HG03045 (cell line): ENCODE data around the gene NFATC4.
A peak's percentile ranks its signal among the peaks of the same experiment; 100 is the strongest.
"Not testable (repeated sequence)": the region's sequence is repeated elsewhere in the genome, so short reads cannot be mapped to it uniquely, and the experiment has no call there.

ENCODE experiments used
- ATAC-seq: cut with Tn5 transposase; IDR thresholded peaks from one replicate; pipeline ENCODE4 v1.9.1; 2021; ENCODE audit warnings: mild to moderate bottlenecking, moderate library complexity; ENCODE audit not compliant: unreplicated experiment

Gene NFATC4

DNA sequence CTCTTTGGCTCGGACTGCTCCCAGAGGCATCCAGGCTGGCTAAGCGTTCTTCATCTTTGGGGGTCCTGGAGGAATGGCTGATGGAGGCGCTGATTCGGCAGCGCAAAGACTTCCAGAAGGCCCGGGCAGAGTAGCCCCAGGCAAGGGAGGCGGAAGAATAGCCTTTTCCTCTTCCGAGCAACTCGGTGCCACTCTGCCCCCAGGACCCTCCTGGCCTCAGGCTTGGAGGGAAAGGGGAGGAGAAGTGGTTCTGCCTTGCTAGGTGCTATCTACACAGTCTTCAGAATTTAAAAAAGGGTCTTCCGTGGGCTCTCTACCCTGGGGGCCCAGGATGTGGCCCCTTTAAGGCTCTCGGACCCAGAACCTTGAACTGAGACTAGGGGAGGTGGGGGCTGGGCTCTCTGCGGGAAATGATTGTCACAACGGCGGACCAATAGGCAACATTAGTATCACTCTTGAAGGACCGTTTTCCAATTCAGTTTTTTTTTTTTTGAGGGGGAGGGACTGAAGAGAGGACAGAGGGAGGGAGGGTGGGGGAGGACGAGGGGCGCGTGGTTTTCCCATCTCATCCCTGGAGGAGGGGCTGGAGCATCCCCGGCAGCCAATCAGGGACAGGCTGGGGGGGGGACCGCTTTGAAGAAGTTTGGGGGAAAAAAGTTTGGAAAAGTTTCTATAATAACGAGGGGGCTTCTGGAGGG lies at the start of gene NFATC4:
NFATC4 (plus strand) TSS at position 671 of the 698 bp plus-strand sequence. CDS start 157 bp downstream, outside the sequence.
- ATAC-seq = peak; percentile 15

DNA sequence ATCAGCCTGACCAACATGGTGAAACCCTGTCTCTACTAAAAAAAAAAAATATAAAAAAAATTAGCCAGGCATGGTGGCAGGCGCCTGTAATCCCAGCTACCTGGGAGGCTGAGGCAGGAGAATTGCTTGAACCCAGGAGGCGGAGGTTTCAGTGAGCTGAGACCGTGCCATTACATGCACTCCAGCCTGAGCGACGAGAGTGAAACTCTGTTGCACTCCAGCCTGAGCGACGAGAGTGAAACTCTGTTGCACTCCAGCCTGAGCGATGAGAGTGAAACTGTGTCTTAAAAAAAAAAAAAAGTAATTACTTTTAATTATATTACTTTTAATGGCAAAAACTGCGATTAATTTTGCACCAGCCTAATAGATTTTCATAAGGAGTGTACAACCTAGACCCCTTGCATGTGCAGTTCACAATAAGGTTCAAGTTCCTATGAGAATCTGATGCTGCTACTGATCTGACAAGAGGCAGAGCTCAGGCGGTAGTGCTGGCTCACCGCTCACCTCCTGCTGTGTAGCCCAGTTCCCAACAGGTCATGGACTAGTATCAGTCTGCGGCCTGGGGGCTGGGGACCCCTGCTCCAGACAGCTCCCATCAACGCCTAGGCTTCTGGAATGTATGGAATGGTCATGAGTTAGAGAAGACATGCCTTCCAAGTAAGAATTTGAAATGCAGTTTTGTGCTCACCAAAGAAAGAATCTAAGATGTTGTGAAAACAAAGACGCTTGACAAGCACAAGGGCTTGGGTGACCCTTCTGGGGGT lies 46.6 kb upstream of the NFATC4 start:
- ATAC-seq = no peak

DNA sequence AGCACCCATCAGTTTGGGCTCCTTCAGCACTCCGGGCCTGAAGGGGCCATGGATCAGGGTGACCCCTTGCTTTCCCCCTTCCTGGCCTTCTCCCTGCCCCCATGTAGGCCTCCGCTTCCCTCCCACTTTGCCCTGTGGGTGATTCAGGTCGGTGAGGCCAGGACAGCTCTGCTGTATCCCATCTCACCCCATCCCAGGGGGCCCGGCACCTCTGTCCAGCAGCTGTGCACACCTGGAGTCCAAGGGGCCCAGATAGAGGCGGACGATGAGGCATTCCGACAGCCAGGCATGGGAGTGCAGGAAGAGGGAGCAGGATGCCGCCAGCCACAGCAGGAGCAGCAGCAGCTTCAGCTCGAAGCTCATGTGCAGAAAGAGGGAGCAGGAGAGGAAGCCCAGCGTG lies 45.3 kb upstream of the NFATC4 start:
- no peak for ATAC-seq

DNA sequence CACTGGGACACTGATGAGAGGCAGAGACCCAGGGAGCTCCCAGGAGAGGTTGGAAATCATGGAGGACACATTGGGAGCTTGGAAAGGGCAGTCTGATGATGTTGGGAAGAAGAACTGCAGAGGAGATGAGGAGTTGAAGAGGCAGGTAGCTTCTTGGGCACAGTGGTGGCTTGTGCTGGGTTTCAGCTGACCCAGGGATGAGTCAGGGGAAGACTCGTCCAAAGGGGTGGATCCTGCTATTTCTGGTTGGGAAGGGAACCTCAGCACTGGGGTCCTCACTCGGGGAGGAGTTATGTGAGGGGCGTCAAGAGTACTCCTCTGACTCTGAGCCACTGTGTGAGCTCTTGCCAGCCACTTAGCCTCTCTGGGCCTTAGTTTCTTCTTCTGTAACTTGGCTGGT lies 44.6 kb upstream of the NFATC4 start:
- ATAC-seq = no peak

DNA sequence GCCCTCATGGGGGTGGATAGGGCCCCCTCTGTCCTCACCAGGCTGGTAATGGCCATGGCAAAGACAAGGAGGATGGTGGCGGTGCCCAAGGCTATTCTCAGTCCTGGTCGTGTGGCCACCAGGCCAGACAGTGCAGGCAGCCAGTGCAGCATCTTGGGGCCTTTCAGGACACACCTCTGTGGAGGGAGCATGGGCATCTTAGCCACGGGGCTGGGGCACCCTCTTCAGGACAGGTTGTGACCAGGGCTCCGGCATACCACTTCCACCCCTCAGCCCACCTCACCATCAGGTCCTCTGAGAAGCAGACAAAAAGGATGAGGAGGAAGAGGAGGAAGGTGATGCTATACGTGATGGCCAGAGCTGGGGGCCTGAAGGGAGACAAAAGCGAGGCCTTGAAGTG lies 44.0 kb upstream of the NFATC4 start:
- ATAC-seq = no peak

DNA sequence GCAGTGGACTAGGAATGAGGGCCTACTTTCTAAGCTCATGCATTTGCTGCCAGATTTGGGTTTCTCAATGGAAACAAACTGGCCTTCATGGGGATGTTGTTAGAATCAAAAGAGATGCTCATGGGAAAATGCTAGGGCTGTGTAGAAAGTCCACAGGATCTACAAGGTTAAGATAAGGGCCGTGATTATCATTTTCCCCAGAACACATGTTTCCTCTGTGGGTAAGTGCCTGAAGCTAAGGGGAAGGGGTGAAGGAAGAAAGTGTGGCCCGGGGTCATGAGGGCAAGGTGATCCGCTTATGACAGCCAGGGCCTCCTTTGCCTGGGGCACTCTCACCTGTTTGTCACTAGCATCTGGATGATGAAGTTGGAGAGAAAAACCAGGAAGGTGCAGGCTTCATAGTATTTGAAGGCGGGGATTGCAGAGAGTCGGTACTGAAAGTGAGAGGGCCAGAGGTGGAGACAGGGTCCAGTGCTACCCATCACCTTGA lies 42.9 kb upstream of the NFATC4 start:
- no peak for ATAC-seq

DNA sequence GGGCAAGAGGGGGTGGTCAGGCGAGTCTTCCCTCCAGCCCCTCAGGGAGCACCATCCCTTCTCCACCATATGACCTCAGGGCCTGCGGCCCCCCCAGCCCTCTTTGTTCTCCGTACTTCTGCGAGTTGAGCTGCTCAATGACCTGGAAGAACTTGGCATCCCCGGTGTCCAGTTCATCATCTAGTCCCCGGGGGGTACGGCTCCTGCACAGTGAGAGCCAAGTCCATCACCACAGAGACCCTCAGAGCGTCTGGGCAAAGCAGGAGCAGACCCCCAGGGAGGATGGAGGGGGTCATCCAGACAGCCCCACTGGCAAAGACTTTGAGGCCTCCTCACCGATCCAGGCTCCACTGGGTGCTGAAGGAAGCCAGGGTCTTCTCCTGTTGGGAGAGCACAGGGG lies 42.0 kb upstream of the NFATC4 start:
- no peak for ATAC-seq

DNA sequence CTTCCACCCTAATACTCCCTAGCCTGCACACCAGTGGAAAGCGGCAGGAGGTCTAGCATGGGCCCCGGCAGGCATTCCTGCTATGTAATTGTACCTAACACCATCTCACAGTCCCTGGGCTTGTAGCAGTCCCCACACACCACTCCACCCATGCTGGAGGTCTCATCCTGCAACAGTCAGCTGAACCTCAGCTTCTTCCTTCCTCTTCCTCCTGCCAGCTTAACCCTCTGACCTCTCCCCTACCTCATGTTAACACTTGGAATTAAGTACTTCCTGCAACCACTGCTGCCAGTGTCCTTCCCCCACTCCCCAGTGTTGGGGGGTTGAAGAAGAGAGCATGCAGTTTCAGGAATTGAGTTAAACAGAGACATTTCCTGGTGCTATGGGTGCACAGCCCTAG lies 40.7 kb upstream of the NFATC4 start:
- ATAC-seq = no peak

DNA sequence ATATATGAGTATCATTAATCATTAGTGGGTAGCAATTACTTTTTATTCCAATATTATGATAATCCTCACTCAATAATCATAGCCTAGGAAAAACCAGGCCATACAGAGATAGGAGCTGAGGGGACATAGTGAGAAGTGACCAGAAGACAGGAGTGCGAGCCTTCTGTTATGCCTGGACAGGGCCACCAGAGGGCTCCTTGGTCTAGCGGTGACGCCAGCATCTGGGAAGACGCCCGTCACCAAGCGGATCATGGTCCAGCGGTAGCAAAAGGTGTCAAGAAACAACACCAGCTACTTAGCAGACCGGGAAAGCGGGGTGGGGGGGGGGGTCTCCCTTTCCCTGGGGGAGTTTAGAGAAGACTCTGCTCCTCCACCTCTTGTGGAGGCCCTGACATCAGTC lies 40.1 kb upstream of the NFATC4 start:
- ATAC-seq = not testable (repeated sequence)

DNA sequence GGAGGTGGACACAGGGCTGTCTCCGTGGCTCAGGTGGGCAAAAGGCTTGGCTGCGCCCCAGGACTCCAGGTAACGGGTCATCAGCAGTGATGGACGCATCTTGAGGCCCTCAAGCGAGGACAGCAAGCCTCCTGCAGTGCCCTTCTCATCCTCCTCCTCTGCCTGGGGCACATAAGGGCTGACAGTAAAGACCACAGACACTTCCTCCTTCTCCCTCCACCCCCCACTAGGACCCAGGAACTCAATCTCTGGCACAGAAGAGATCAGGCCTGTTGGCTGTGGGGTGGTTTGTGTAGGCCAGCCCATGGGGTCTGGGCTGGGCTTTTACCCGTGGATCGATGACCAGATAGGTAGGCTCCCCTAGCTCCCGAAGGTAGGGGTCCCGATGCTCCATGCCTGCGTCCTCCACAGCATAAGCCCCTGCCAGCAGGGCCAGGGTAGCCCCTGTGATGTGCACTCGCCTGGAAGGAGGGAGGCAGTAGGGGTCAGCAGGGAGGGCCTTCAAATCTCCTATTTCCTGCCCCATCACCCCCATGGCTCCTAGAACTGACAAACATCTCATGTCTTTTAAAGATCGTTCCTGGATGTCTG lies 38.8 kb upstream of the NFATC4 start:
- no peak for ATAC-seq

DNA sequence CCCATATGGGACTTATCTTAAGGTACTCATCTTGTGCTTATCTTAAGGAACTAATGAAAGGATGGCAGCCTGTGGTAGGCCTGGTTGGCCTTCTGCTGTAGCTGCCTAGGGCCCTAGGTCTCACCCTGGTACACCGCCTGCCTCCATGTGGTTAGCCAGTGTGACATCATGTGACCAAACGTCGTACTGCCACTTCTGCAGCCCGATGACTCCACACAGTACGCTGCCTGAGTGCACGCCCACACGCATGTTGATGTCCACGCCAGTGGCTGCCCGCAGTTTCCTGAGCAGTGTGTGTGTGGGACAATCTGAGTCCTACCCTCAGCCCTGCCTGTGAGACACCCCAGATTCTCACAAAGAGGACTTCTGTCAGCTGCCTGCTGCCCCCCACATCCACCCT lies 38.2 kb upstream of the NFATC4 start:
- ATAC-seq = no peak

DNA sequence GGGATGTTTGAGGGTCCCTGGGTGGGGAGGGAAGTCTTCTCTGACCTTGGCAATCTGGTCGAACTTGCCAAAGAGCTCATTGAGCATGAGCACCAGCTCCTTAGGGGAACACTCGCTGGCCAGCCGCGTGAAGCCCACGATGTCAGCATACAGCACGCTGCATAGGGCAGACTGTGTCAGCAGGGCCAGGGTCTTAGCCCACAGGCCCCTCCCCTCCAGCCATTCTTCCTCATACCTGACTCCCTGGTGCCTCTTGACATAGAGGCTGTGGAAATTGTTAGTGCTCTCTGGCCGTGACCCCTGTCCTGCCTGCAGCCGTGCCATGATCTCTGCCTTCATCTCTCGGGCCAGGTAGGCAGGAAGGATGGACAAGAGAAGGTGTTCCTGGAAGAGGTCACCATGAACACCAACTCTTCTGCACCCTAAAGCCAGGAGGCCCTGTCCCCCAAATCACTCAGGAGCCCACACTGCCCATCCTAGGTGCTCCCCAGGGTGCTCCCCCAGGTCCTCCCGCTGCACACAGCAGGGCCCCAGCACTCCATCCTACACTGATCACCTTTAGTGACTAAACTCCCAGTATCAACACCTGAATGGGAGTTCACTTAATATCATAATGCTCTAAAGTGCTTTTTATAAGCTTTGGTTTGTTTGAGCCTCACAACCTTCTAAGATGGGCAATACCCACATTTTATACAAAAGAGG lies 36.9 kb upstream of the NFATC4 start:
- no peak for ATAC-seq

DNA sequence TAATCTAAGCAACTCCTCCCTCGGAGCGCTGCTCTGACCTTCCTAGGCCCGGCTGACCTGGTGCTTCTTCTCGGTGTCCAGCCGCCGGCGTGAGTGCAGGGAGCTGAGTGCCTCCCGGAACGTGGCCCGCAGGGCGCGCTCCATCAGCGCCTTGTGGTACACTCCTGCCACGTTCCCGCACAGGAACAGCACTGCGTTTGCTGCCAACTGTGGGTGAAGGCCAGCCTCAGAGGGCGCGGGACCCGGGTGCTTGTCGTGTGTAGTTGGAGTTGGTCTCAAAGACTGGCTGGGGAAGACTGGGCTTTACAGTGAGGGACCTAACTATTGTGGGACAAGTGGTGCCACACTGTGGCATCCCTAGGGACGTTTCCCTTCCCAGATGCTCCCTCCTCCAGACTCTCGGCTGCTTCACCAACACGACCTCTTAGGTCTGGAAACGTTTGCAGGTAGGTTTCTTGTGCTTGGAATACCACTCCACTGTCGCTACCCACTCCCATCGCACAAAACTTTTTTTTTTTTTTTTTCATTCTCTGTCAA lies 36.2 kb upstream of the NFATC4 start:
- ATAC-seq = no peak

DNA sequence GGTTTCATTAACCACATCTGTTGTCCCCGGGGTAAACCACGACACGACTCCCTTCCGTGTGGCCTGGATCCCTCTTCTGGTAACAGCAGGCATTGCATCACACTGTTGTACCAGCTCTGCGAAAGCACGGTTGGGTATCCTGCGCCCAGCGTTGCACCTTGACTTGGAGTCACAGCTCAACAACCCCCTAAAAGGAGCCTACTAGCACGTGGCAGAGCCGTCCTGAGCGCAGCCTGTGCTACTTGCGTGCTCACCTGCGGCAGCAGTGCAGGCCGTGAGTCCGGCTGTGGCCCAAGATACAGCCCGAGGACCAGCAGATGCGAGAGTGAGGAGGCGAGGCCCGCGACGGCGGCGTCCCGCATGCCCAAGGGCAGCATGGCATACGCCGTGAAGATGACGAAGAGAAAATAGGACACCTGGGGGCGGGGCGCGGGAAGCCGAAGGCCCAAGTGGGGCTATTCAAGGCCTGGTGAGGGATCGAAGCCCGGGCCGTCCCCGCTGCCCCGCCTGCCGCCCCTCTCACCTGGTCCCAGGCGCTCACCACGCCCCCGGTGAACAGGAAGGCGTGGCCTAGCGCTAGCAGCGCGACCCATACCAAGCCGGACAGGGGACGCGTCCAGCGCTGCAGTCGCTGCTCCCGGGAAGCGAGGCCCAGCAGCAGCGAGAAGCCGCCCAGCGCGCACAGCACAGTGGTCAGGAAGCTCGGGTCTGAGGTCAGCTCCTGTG lies 35.6 kb upstream of the NFATC4 start:
- ATAC-seq = peak; percentile 66

DNA sequence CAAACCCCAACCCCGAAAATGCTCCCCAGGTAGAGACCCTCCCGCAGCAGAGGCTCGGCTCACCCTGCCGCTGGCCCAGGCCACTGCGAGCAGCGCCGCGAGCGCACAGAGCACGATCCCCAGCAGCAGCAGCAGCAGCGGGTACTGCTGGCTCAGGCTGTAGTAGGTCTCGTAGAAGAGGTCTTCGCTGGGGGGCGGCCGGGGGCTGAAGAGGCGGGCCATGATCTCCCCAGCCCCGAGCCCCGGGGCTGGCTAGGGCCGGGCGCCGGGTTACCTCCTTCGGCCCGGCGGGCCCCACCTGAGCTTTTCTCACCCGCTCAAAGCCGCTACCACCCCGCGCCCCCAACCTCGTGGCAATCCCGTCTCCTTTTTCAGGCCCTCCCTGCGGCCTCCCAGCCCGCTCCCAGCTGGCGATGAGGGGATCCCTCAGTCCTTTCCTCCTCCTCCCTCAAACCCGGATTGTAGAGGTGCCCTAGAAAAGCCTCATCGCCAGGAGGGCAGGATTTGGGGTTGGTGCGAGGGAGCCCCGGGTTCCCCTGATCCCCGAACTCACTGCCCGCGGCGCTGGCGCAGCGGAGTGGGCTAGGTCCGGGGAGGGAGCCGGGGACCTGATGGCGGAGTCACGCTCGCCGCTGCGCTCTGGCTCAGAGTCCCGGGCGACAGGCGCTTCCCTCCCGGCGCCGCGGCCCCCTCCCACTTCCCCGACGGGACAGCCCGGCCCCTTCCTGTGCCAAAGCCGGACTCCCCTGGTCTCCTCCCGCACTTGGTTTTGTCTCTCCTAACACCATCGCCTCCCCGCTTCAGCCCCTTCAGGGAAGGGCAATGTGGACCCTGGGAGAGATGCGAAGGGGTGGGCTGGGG lies 33.3 kb upstream of the NFATC4 start, which contains the start of gene ADCY4:
ADCY4 (minus strand) TSS at position 641 of the 861 bp plus-strand sequence; CDS start at position 222, 419 bp downstream.
- no peak for ATAC-seq

DNA sequence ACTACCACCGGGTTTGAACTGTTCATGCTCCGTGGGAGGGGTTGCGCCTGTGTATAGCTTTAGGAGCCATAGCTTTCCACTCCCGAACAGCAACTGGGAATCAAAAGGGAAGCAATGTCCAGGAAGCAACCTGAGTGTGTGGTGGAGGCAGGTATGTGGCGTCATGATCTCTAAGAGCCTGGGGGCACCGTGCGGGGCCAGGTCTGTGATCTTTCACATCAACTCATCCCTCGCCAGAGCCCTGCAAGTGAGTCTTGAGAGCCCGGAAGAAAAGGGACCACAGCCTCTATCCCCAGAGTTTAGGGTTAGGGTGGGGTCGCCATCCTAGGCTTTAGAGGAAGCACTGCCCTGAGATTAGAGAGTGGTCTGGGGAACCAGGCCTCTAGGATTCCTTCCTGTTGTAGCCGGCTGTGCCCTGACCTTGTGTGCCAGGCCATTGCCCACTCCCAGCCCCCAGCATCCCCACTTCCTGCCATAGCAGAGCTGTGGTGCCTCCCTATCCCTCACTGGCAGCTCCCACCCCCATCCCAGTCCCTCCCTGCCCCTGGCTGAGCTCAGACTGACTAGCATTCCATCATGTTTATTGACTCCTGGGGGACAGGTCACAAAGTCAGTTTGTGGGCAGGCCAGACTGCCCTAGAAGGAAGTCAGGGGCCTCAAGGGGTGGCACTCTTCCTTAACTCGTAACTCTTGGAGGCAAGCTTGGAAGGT lies 32.4 kb upstream of the NFATC4 start:
- no peak for ATAC-seq

DNA sequence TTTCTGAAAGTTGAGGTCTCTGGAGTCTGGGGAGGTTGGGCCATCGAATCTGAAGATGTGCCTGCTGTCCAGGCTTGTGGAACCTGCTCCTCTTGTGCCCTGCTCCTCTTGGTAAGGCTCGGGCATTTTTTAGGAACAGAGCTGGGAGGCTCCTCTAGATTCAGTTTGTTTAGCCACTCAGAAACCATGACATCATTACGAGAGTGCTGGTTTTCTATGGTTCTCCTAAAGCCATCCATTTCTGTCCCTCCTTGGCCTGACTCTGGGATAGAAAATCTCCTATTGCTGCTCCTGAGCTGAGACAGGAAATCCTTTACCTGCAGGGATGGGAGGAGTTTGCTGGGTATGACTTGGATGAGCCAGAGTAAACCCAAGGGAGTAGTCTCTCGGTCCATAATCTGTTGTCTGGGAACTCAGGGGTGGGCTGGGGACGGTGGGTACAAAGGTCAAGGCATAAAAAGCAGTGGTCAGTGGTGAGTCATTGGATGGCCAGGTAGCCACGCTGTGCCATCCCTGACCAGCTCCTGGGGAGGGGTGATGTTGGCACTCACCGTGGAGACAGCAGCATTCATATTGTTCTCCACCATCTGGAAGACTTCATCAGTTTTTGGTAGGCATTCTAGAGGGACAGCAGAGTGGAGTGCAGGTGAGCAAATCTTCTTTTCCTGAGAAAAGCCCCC lies 30.7 kb upstream of the NFATC4 start:
- no peak for ATAC-seq

DNA sequence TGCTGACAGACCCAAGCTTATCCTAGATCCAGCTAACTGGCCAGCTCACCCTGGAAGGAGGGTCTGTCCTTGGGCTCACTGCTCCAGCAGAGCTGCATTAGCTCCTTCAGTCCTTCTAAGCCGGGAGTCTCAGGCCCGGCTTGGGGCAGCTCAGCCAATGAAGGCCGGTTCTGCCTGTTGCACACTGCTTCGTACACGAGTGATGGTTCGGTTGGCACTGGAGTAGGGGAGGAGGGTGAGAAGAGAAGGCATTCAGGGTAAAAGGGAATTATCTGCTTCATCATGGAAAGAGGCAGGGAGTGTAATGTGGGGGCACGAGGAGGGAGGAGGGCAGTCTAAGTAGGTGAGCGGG lies 30.2 kb upstream of the NFATC4 start:
- ATAC-seq = no peak
